Measurements from ENCODE around the gene ADCY1.
"Not testable (repeated sequence)": the region's sequence is repeated elsewhere in the genome, so short reads cannot be mapped to it uniquely, and the experiment has no call there.

The ADCY1 gene

GRCh38 chr7:45759464-45759863, 185.3 kb downstream of the ADCY1 start:
- DNase-seq (ENCODE audit: low spot score): not testable (repeated sequence)

DNA sequence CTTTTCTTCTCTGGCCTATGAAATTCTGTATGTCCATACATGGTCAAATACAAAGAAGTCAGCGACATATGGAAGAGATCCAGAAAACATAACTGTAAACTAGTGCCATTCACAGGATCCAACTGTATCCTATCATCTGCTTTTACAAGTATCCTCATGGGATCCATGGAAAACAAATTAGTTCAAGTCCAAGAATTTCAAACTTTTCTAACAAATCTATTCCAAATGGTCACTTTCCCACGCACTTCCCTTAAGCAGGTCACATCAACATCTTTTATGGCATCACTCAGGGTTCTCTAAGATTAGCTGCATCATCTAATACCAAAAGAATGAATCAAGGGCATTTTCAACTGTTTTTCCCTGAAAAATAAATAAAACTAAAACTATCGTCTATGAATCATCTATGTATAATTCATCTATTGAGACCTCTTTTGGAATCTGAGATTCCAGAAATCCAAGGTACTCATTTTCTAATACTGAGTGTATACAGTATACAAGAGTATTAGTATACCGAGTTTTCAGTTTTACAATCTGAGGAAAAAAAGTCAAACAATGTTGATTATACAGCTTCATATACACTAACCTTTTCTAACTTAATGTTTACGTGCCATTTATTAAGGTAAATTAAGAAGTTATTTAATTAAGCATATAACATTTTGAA, 187.5 kb downstream of the ADCY1 start:
- not testable (repeated sequence) for DNase-seq (ENCODE audit: low spot score)

- DNase-seq (ENCODE audit: low spot score): not testable (repeated sequence)
Measured at GRCh38 chr7:45762225-45762994, 188.2 kb downstream of the ADCY1 start.

GRCh38 chr7:45768516-45769394, 194.6 kb downstream of the ADCY1 start:
- DNase-seq (ENCODE audit: low spot score): peak; percentile 95

GRCh38 chr7:45769626-45770025, 195.5 kb downstream of the ADCY1 start:
- not testable (repeated sequence) for DNase-seq (ENCODE audit: low spot score)
